ENCODE data around the gene HNRNPA3.
"Not testable (repeated sequence)": the region's sequence is repeated elsewhere in the genome, so short reads cannot be mapped to it uniquely, and the experiment has no call there.

Gene HNRNPA3

GRCh38 chr2:177212106-177212890 lies at the start of gene HNRNPA3:
HNRNPA3 (plus strand) TSS chr2:177212794; CDS start chr2:177212800, 6 bp downstream.
- DNase-seq: peak; percentile 95

GRCh38 chr2:177164131-177164530 lies 48.5 kb upstream of the HNRNPA3 start:
- DNase-seq: no peak

DNA sequence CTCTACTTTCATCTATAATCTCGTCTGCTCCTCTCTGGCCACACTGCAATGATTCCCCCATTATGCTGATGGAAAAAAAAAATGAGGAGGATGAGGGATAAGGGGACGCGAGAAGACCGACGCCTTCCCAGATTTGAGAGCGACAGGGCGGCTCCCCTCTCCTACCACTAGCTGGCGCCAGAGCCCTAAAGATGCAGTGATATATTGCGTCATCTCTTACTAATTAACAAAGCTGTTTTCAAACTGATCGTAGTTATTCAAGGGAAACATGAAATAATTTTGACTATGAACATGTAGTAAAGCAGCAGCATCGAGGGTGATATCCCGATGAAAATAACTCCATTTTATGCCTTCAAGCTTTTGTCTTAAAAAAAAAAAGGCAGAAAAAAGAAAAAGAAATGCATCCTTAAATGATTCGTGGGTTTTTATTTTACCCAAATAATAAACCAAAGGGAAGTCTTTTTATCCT lies 48.0 kb upstream of the HNRNPA3 start:
- DNase-seq: peak; percentile 44

GRCh38 chr2:177165061-177165583 lies 47.5 kb upstream of the HNRNPA3 start:
- no peak for DNase-seq

DNA sequence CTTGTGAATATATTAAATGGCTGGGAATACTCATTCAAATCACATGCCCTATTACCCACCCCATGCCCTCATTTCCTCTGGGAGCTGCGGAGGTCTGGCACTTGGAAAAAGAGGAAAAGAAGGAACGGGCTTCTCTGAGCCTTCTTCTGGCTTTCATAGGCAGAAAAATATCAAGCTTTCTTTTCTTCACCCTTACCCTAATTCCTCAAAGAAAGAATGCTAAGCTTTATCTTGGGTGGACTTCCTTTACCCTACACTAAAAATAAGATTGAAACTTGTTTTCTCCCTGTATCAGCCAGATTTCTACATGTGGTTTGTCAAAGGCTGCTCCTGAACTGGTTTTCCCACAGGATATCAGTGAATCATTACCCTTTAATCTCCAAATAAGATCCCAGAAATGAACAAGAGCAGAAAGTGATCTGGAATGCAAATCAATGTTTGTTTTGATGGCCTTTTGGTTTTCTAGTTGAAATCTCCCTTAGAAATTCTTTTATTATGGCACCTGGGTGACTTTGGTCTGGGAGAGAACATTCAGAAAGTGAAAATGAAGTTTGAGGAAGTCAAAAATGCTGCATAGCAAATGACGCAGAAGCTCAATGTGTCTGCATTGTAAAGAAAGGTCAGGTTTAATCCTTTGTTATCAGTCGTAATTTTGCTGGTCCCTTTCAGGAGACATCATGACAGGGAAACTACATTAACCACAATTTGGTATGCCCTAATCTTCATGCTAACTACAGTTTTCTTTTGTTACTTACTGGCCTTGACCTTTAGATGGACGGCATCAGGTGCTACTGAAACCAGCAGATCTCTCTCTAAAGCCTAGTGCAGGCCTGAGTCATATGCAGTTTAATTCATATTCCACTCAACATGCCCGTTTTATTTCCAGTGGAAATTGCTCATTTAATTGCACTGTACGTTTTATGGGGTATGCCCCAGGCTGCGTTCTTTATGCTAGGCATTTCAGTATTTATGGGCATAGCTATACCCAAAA lies 46.6 kb upstream of the HNRNPA3 start:
- peak; percentile 26 for DNase-seq

DNA sequence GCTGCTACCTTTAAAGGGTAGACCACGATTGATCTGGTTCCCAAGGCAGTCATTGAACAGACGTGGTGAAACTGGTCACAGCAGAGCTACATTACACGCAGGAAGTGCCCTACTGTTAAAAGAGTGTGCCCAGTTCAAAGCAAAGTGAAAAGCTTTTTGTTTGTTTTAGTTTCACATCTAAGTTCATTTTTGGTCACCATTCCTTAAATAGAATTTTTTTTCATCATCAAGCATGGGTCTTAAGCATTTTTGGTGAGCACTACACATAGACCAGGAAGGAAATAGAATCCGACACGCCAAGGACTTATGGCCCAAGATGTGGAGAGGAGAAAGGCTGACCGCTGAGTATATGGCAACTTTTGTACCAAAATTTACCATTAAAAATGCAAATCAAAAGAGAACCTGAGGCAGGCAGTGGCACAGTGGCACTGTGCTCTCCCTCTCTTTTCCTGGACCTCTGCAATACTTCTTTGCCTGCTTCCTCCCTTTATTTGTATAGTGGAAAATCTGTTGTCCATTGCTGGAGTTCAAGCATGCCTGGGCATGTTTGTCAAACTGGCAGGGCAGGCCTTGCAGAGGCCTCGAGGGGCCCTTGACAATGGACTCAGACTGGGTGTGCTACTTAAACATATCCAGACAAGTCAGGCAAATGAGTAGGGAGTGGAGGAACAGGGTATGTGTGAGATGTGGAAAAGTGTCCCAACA lies 42.6 kb upstream of the HNRNPA3 start:
- DNase-seq: peak; percentile 66

- no peak for DNase-seq
Observed at GRCh38 chr2:177171418-177171865, 41.2 kb upstream of the HNRNPA3 start.

DNA sequence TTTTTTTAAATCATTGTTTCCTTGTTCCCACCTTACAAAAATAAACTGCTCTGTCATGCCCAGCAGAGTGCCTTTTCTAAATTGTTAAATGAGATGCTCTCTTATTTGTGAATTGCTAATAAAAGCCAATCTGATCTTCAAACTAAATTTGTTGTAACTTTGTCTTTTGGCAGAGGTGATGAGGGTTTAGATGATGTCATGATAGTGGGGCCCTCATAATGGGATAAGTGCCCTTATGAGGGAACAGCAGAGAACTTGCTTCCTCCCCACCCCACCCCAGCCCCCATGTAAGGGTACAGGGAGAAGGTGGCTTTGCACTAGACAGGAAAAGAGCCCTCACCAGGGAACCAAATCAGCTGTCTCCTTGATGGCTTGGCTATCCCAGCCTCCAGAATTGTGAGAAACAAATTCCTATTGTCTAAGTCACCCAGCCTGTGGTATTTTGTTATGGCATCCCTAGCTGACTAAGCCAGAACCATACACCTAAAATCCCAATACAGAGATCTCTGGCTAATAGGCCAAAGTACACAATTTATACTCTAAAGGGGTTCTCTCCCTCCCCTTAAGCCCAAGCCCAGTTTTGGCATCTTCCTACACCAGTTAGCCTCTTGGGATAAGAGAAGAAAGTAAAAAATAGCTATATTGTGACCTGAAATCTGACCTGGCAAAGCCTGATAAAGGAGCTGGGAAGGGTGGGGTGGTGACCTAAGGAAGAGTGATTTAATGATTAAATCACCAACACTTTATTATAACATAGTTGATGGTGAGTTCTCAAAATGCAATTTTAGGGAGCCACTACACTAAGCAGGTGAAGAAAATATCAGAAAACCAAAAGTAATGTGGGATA lies 40.3 kb upstream of the HNRNPA3 start:
- DNase-seq: no peak

DNA sequence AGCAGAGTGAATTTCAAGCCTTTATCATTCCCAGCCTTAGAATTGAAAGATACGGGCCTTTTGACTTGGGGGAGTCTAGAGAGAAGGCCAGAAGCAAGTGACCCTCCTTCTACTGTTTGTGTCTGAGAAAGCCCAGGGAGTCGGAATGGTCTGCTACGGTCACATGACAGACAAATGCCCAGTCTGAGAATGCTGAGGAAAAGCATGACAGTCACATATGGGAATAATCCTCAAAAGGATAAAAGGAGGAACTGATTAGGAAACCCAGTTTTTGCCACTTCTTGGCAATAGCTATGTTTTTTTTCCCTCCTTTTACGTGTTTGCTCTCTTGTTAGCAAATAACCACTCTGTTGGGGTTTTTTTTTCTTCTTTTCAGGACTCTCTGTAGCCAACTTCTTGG lies 38.1 kb upstream of the HNRNPA3 start:
- no peak for DNase-seq

DNA sequence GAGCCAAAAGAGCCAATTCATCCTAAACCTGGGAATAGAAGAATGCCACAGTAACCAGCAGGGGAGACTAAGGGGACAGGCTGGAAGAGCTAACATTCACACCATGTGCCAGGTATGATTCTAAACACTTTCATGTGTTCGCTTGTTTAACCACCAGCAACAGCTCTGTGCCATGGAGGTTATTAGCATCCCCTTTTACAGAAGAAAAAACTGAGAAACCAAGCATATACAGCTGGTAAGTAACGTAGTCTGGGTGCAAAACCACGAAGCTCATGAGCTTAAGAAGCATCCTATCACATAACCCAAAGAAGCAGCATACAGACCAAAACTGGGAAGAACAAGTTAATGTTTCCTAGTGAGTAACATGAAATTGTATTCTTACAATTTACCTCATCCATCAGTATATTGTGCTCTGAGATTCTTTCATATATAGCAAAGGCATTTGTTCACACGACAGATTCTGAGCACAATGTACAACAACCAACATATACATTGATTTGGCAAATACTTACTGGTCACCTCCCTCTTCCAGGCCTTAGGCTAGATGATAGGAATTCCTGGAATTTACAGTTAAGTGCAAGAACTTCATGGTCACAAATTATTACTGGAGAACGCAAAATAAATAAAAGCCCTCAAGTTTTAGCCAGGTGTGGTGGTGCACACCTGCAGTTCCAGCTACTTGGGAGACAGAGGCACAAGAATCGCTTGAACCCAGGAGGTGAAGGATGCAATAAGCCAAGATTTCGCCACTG lies 36.5 kb upstream of the HNRNPA3 start:
- DNase-seq: no peak

DNA sequence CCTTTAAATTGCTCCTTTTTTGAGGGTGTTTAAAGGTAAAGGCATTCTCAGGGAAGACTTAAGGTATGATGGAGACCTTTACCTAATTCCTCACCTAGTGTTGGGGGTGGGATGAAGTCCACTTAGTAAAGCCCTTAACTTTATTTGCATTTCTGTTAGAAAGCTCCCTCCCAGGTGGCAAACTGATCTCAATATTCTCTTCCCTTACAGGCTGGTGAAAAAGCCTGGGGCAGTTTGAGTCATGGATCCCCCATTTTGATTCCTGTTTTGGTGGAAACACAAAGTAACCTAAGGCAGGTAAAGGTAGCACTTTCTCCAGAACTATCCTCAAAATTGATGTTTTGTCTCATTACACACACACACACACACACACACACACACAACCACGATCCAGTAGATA lies 33.8 kb upstream of the HNRNPA3 start:
- no peak for DNase-seq

DNA sequence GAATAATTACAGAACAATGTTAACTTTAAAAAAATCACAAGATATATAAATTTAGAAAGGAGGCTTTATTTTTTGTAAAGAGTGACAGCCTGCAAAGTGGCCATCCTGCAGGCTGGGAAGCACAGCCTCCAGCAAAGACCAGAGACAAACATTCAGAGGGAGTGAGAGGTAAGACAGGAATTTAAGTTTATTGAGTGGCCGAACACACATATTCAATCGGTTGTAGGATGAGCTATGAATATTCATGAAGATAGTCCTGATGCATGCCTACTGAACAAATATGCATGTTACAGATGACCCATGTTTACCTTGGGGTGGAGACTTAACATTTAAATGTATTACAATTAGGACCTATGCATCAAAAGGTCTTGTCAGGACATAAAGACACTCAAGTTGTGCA lies 33.4 kb upstream of the HNRNPA3 start:
- no peak for DNase-seq

DNA sequence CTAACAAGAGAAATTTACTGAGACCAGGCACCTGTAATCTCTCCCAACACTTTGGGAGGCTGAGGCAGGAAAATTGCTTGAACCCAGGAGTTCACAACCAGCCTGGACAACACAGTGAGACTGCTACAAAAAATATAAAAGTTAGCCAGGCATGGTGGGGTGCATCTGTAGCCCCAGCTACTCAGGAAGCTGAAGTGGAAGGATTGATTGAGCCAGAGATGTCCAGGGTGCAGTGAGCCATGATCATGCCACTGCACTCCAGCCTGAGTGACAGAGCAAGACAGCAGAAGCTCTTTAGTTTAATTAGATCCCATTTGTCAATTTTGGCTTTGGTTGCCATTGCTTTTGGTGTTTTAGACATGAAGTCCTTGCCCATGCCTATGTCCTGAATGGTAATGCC lies 32.9 kb upstream of the HNRNPA3 start:
- not testable (repeated sequence) for DNase-seq

DNA sequence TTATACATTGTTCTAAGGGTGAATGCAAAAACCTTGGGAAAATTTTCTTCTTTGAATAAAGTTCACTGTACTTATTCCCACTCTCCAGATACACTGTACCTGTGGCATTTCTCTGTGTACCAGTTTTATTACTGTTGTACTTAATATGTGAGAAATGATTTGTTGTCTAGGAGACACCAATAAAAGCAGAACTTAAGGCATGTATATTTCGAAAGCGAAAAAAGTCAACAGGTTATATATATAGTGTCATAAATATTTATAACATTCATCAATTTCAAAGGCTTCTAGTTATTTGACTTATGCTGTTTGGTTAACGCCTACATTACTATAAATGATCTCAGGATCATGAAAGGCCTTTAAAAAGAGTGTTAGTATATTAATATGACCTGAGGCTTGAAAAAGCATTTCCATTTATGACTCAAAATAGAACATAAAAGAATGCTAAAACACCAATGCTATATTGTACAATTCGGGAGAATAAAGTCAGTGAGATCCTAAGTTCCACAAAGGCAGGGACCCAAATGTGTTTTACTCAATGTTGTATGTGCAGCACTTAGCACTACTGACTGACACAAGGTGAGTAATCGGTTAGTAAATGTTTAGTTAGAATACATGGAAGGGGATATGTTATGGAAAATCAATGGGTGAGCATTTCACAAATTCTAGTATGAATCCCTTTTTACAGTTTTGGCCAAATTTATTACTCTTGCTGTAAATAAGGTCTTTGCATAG lies 32.2 kb upstream of the HNRNPA3 start:
- no peak for DNase-seq

DNA sequence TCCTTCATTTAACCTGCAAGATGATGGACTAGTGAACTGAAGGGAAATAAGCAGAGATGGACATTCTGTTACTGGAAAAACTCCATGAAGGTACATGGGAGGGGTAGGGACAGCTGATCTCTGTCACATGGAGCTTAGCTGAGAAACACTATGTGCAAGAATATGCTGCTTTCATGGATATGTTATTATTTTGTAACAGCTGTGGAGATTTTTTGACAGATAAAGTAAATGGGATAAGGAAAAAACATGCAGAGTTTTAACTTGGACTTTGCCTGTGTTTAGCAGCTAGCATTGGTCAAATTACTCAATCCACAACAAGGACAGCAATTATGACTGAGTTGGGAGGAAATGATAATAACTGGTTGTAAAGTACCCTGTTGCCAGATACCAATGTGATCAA lies 28.7 kb upstream of the HNRNPA3 start:
- DNase-seq: no peak

- no peak for DNase-seq
Observed at GRCh38 chr2:177184606-177185005, 28.0 kb upstream of the HNRNPA3 start.

DNA sequence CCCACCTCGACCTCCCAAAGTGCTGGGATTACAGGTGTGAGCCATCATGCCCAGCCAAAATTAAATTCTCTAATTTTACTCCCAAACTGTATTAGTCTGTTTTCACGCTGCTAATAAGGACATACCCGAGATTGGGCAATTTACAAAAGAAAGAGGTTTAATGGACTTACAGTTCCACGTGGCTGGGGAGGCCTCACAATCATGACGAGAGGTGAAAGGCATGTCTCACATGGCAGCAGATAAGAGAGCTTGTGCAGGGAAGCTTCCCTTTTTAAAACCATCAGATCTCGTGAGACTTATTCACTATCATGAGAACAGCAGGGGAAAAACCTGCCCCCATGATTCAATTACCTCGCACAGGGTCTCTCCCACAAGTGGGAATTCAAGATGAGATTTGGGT lies 26.6 kb upstream of the HNRNPA3 start:
- DNase-seq: not testable (repeated sequence)

DNA sequence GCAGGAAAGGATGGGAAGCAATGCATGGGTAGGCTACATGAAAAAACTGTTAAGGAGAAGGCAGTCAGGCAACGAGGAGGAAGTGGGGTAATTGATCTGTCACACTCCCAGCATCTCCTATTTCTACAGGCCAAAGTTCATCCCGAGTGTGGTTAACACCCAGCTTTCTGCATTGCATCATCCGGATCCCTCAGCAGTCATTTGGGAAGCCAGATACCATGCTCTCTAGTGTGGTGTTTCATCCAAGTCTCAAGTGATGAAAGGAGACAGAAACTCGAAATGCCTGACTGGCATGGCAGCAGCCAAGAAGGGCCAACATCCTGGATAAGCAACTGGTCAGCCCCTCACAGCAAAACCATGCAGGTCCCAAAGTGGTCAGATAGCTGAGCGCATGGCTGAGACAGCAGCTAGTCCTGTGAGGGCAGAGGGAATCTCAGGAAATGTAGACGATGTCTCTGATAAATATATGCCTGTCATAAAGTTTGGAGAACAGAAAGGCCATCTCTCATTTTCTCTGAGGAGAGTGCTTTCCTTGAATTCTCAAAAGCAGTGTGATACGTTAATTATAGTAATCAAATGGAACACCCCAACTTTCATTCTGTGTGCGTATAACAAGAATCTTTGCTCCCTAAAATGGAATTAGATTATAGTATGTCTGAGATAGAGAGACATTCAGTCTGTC lies 24.8 kb upstream of the HNRNPA3 start:
- DNase-seq: no peak

All from NCI-H1048 (cell line).